HEK293 (cell line): ENCODE results near the gene RAB1A.

Experiments
- BCL11A ChIP-seq: fragments of 450-650 bp; formaldehyde crosslinking; IDR thresholded peaks from 2 replicates; pipeline ENCODE4 v1.5.1; 2016; ENCODE audit warnings: low read depth, missing biosample characterization, missing genetic modification characterization
- BCL11B ChIP-seq: fragments of 450-650 bp; formaldehyde crosslinking; IDR thresholded peaks from 2 replicates; pipeline ENCODE4 v1.5.1; 2016; ENCODE audit warnings: low read depth, missing biosample characterization, missing genetic modification characterization
- PRDM1 ChIP-seq: fragments of 450-650 bp; formaldehyde crosslinking; IDR thresholded peaks from 2 replicates; pipeline ENCODE4; 2016; ENCODE audit warnings: missing biosample characterization, missing genetic modification characterization
- YY1 ChIP-seq: fragments of 450-650 bp; formaldehyde crosslinking; IDR thresholded peaks from 2 replicates; pipeline ENCODE4 v1.5.1; 2018; ENCODE audit warnings: missing biosample characterization, missing genetic modification characterization
- ZBTB17 ChIP-seq: fragments of 450-650 bp; formaldehyde crosslinking; IDR thresholded peaks from 2 replicates; pipeline ENCODE4 v1.5.1; 2016; ENCODE audit warnings: missing biosample characterization, missing genetic modification characterization
- ZNF335 ChIP-seq: fragments of 450-650 bp; formaldehyde crosslinking; conservative IDR thresholded peaks from 2 replicates; pipeline ENCODE4 v1.5.1; 2016; ENCODE audit warnings: missing biosample characterization, missing genetic modification characterization
- ZNF354C ChIP-seq: fragments of 450-650 bp; formaldehyde crosslinking; IDR thresholded peaks from 2 replicates; pipeline ENCODE4 v1.5.1; 2016; ENCODE audit warnings: missing biosample characterization, missing genetic modification characterization, low read depth, borderline replicate concordance
- ZNF621 ChIP-seq: fragments of 450-650 bp; formaldehyde crosslinking; IDR thresholded peaks from 2 replicates; pipeline ENCODE4 v1.5.1; 2017; ENCODE audit warnings: missing biosample characterization, missing genetic modification characterization
- ZNF624 ChIP-seq: fragments of 450-650 bp; formaldehyde crosslinking; IDR thresholded peaks from 2 replicates; pipeline ENCODE4 v1.5.1; 2017; ENCODE audit warnings: missing biosample characterization, missing genetic modification characterization
- ZNF792 ChIP-seq: fragments of 450-650 bp; formaldehyde crosslinking; IDR thresholded peaks from 2 replicates; pipeline ENCODE4 v1.5.1; 2016; ENCODE audit warnings: missing biosample characterization, missing genetic modification characterization
- TF ChIP-seq, protein P1 (sequence below): fragments of 450-650 bp; formaldehyde crosslinking; IDR thresholded peaks from 2 replicates; pipeline ENCODE4 v1.5.1; 2016; ENCODE audit warnings: missing biosample characterization, missing genetic modification characterization
- TF ChIP-seq, protein P2 (sequence below): fragments of 450-650 bp; formaldehyde crosslinking; IDR thresholded peaks from 2 replicates; pipeline ENCODE4 v1.5.1; 2016; ENCODE audit warnings: missing biosample characterization, missing genetic modification characterization, low read depth
- TF ChIP-seq, protein P3 (sequence below): fragments of 450-650 bp; formaldehyde crosslinking; IDR thresholded peaks from 2 replicates; pipeline ENCODE4 v1.5.1; 2016; ENCODE audit warnings: missing biosample characterization, missing genetic modification characterization
- TF ChIP-seq, protein P4 (sequence below): fragments of 450-650 bp; formaldehyde crosslinking; IDR thresholded peaks from 2 replicates; pipeline ENCODE4 v1.5.1; 2016; ENCODE audit warnings: missing biosample characterization, missing genetic modification characterization

DNA sequence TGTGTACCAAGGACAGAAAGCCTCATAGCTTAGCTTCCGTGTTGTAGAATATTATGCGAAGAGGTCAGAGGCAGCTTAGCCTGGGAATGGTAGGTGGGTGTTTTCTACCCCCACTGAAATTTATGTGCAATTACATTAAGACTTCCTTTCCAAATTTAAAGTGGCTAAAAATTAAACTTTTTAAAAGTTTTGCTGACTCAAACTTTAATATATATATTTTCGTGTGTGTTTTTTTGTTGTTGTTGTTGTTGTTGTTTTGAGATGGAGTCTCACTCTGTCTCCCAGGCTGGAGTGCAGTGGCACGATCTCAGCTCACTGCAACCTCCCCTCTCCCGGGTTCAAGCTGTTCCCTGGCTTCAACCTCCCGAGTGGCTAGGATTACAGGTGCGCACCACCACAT, 4.3 kb upstream of the RAB1A start:
- TF ChIP-seq, protein P1, sequence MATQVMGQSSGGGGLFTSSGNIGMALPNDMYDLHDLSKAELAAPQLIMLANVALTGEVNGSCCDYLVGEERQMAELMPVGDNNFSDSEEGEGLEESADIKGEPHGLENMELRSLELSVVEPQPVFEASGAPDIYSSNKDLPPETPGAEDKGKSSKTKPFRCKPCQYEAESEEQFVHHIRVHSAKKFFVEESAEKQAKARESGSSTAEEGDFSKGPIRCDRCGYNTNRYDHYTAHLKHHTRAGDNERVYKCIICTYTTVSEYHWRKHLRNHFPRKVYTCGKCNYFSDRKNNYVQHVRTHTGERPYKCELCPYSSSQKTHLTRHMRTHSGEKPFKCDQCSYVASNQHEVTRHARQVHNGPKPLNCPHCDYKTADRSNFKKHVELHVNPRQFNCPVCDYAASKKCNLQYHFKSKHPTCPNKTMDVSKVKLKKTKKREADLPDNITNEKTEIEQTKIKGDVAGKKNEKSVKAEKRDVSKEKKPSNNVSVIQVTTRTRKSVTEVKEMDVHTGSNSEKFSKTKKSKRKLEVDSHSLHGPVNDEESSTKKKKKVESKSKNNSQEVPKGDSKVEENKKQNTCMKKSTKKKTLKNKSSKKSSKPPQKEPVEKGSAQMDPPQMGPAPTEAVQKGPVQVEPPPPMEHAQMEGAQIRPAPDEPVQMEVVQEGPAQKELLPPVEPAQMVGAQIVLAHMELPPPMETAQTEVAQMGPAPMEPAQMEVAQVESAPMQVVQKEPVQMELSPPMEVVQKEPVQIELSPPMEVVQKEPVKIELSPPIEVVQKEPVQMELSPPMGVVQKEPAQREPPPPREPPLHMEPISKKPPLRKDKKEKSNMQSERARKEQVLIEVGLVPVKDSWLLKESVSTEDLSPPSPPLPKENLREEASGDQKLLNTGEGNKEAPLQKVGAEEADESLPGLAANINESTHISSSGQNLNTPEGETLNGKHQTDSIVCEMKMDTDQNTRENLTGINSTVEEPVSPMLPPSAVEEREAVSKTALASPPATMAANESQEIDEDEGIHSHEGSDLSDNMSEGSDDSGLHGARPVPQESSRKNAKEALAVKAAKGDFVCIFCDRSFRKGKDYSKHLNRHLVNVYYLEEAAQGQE (tag by site-specific recombination): no peak
- TF ChIP-seq PRDM1 (tag by site-specific recombination) (no peak), ZNF624 (tag by site-specific recombination) (no peak), ZBTB17 (no peak), ZNF354C (tag by site-specific recombination) (no peak), ZNF621 (tag by site-specific recombination) (no peak), BCL11A (tag by site-specific recombination) (no peak), YY1 (no peak), ZNF792 (tag by site-specific recombination) (no peak), BCL11B (tag by site-specific recombination) (no peak), ZNF335 (tag by site-specific recombination) (no peak)
- TF ChIP-seq, protein P2, sequence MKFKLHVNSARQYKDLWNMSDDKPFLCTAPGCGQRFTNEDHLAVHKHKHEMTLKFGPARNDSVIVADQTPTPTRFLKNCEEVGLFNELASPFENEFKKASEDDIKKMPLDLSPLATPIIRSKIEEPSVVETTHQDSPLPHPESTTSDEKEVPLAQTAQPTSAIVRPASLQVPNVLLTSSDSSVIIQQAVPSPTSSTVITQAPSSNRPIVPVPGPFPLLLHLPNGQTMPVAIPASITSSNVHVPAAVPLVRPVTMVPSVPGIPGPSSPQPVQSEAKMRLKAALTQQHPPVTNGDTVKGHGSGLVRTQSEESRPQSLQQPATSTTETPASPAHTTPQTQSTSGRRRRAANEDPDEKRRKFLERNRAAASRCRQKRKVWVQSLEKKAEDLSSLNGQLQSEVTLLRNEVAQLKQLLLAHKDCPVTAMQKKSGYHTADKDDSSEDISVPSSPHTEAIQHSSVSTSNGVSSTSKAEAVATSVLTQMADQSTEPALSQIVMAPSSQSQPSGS (tag by site-specific recombination): no peak
- TF ChIP-seq, protein P3, sequence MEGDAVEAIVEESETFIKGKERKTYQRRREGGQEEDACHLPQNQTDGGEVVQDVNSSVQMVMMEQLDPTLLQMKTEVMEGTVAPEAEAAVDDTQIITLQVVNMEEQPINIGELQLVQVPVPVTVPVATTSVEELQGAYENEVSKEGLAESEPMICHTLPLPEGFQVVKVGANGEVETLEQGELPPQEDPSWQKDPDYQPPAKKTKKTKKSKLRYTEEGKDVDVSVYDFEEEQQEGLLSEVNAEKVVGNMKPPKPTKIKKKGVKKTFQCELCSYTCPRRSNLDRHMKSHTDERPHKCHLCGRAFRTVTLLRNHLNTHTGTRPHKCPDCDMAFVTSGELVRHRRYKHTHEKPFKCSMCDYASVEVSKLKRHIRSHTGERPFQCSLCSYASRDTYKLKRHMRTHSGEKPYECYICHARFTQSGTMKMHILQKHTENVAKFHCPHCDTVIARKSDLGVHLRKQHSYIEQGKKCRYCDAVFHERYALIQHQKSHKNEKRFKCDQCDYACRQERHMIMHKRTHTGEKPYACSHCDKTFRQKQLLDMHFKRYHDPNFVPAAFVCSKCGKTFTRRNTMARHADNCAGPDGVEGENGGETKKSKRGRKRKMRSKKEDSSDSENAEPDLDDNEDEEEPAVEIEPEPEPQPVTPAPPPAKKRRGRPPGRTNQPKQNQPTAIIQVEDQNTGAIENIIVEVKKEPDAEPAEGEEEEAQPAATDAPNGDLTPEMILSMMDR: no peak
- TF ChIP-seq, protein P4, sequence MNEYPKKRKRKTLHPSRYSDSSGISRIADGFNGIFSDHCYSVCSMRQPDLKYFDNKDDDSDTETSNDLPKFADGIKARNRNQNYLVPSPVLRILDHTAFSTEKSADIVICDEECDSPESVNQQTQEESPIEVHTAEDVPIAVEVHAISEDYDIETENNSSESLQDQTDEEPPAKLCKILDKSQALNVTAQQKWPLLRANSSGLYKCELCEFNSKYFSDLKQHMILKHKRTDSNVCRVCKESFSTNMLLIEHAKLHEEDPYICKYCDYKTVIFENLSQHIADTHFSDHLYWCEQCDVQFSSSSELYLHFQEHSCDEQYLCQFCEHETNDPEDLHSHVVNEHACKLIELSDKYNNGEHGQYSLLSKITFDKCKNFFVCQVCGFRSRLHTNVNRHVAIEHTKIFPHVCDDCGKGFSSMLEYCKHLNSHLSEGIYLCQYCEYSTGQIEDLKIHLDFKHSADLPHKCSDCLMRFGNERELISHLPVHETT (tag by site-specific recombination): no peak
